HG02885 (cell line): ENCODE results near the gene ZNF211.

ENCODE experiments used
- ATAC-seq: cut with Tn5 transposase; IDR thresholded peaks from one replicate; pipeline ENCODE4 v1.9.1; 2021; ENCODE audit warnings: mild to moderate bottlenecking; ENCODE audit not compliant: unreplicated experiment, poor library complexity

Gene ZNF211

DNA sequence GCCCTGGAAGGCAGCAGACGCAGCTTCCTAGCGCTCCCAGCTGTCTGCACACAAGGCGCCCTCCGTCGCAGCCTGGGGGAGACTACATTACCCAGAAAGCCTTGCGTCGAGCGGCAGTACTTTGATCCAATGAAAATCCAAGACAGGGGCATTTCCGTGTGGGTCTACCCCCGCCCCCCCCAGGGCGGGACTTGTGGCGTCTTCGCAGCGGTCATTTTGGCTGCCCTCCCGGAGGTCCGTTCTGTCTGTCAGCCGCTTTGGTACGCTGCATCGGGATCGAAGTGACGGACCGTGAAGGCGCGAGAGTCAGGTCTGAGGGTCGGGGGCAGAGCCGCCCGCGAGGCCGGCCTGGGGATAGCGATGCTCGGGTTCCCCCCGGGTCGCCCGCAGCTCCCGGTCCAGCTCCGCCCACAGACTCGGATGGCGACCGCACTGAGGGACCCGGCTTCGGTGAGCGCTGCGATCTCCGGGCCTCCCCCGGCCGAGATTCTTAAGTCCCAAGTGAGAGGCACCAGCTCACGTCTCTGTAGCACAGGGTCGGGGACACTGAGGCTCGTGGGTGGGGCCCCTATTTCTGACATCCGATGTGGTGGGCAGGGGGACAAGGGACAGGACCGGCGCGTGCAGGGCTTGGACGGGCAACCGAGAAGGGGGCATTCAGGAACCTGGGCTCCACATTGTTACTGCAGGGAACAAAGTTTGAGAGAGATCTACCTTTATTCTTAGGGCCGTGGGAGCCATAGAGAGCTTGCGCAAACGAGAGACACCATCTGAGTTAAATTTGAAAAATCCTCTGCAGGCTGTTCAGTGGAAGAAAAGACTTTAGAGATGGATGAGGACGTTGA lies at the start of gene ZNF211:
Gene ZNF211 (plus strand): TSS at position 182 of the 845 bp plus-strand sequence. CDS start 179 bp downstream, at position 361.
- peak; percentile 97 for ATAC-seq

DNA sequence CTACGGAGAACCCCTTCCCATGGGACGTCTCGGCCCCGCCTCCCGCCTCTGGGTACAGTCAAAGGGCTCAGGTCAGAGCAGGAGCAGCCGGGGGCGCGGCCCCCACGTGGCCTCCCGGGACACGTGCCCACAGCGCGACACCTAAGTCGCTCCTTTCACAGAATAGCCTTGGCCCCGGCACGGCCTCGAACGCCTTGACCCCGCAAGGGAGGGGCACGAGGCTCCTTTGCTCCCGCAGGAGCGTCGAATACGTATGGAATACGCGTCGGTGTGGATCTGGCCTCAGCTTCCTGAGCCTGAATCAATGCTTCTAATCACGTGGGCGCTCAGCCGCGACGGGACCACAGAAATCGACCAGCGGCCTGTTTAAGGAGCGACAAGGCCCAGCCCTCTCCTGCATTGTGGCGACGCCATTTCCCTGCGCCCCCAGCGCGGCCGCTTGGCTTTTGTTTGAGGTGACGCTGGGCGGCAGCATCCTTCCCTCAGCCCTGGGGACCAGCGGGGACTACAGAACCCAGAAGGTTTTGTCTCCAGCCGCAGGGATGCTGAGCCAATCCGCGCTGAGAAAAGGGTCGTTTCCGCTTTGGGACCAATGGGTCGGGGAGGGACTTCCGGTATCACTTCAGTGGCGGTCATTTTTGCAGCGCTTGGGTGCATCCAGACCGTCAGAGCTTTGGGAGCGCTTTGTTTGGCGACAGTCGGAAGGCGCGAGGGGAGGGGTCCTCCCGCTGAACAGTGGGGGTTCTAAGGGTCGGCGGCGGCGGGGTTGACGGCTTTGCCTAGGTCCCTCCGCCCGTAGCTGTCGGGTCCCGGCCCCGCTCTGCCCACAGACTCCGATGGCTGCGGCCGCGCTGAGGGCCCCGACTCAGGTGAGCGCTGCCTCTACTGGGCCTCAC lies 49.2 kb upstream of the ZNF211 start, which contains the start of gene ZIK1:
Gene ZIK1 (plus strand): TSS at position 625 of the 896 bp plus-strand sequence. CDS start 212 bp downstream, at position 837.
- ATAC-seq, result peak; percentile 84

DNA sequence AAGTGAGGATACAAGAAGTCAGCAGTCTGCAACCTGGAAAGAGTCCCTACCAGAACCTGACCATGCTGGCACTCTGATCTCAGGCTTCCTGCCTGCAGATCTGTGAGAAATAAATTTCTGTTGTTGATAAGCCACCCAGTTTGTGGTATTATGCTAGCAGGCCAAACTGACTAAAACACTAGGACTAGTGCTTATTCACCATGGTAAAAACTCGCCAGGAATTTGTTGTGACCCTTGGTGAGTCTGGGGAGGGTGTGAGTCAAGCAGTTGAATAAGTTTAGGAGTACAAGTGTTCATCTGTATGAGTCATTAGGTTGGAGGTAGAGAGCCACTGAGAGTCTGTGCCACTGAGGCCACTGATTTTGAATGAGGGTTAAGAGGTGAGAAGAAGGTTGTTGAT lies 45.4 kb upstream of the ZNF211 start:
- ATAC-seq, result no peak

DNA sequence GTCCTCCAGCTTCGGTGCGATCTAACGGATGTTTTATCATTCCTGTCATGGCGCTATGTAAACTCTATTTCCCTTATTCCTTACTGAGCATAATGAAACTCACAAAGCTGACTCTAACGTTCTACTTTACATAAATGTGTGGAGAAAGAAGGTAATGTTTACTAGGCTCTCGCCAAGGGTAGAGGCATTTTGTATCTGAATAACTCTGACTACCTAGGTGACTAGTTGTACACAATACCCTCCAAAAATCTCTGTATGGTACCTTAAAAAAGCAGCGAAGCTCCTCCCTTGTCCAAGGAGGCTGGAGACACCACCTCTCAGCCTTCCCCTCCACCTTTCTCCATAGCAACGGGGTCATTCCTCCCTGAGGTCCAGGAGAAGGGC lies 33.6 kb upstream of the ZNF211 start:
- no peak for ATAC-seq

DNA sequence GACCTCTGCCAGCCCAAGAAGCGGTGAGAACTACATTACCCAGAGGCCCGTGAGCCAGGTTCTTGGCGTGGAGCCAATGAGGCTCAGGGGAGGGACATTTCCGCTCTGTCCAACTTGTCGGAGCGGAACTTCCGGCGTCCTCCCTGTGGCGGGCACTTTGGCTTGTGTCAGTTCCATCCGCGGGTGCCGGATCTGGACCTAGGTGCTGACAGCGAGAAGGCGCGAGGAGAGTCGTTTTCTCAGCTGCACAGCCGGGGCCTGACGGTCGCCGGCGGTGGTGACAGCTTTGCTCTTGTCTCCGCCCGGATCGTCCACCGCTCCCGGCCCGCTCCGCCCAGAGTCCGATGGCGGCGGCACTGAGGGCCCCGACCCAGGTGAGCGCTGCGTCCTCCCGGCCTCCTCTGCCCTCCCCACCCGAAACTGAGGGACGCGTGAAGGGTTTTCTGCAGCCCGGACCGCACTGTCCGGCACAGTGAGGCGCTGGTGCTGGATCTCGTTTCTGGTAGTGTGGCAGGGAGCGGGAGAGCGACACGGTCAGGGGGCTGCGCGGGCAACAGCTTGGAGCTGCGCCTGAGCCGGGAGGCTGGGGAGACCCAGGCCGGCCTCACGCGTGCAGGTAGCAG lies 33.1 kb upstream of the ZNF211 start, which contains the start of gene ZNF530:
Gene ZNF530 (plus strand): TSS at position 125 of the 623 bp plus-strand sequence. CDS start 4,461 bp downstream, outside the sequence.
- ATAC-seq, result peak; percentile 99

DNA sequence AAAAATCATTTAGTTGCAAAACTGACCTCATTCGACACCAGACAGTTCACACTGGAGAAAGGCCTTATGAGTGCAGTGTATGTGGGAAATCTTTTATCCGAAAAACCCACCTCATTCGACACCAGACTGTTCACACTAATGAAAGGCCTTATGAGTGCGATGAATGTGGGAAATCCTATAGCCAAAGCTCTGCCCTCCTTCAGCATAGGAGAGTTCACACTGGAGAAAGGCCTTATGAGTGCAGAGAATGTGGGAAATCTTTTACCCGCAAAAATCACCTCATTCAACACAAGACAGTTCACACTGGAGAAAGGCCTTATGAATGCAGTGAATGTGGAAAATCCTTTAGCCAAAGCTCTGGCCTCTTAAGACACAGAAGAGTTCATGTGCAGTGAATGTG lies 26.0 kb upstream of the ZNF211 start:
- ATAC-seq, result no peak

DNA sequence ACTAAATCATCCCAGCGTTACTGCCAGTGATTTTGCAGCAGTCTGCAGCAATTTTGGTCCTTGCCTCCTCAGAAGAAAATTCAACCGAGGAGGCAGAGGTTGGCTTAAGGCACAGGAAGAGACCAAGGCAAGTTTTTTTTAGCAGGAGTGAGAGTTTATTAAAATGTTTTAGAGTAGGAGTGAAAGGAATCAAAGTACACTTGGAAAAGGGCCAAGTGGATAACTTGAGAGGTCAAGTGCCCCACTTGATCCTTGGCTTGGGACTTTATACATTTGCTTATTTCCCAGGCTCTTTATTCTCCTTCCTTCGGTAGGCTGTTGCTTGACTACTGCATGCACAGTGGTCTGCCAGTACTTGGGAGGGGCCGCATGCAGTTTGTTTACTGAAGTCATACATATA lies 21.9 kb upstream of the ZNF211 start:
- ATAC-seq, result no peak

DNA sequence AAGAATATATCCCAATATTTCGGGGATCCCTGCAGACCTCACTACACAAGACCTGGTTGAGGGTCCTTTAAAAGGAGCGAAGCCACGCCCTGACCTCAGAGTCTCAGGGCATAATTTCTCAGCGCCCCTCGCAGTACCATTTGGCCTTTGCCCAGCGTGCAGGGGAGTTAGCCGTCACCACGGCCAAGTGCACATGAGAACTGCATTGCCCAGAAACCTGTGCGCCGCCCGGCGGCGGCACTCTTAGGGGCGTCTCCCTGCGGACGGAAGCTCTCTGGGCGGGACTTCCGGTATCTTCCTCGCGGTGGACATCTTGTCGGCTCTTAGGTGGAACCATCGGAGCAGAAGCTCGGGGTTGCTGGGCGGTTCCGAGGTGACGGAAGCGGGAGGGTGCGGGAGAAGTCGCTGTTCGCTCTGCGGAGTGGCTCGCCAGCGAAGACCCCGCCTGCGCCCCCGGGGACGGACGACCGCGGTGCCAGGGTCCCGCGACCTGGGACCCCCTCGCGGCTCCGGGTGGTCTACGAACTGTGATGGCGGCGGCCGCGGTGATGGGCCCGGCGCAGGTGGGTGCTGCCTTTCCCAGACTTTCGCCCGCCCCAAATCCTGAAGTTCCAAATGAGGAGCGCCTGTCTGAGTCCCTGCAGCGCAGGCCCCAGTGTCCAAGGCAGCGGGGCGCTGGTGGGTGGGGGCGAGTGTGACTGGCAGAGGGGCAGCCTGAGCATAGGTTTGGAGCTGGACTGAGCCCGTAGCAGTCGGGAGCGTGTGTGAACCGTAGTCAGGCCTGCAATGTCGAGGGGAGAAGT lies 18.8 kb upstream of the ZNF211 start, which contains the start of gene ZNF134:
Gene ZNF134 (plus strand): TSS at position 302 of the 803 bp plus-strand sequence. CDS start 5,227 bp downstream, outside the sequence.
- ATAC-seq, result peak; percentile 99

DNA sequence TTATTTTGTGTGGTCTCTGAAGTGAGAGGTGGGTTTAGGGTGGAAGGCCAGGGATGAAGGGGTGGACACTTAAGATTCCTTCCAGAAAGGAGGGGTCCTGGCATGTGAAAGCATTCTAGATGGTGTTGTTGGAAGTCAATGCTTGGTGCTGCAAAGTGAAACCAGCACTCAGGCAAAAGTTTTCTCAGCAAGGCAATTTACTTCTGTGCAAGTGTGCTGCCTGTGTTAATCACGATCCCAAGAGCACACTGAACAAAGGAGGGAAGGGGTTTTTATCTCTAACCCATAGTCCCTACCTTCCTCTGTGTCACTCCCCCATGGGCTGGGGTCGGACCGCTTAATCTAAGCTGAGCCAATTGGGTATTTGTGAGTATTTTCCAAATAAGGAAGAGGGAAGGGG lies 17.6 kb upstream of the ZNF211 start:
- no peak for ATAC-seq

DNA sequence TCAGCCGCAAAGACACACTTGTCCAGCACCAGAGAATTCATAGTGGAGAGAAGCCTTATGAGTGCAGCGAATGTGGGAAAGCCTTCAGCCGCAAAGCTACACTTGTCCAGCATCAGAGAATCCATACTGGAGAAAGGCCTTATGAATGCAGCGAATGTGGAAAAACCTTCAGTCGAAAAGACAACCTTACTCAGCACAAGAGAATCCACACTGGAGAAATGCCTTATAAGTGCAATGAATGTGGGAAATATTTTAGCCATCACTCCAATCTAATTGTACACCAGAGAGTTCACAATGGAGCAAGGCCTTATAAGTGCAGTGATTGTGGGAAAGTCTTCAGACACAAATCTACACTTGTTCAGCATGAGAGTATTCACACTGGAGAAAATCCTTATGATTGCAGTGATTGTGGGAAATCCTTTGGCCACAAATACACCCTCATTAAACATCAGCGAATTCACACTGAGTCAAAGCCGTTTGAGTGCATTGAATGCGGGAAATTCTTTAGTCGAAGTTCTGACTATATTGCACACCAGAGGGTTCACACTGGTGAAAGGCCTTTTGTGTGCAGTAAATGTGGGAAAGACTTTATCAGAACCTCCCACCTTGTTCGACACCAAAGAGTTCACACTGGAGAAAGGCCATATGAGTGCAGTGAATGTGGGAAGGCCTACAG lies 12.2 kb upstream of the ZNF211 start:
- no peak for ATAC-seq

DNA sequence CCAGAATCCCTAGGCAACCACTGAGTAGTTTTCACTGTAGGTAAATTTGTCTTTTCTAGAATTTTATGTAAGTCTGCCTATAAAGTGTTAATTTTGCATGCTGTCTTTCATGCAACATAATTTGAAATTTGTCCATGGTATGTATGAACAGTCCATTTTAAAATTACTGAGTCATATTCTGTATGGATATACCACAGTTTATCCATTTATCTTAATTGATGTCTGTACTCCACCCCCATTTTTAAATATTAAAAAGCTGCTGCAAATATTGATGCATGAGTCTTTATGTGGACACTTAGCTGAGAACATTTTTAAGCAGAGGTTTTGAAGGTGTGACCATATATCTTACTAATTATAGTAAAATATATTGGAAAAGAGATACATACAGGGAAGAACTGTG lies 9.9 kb upstream of the ZNF211 start:
- no peak for ATAC-seq

DNA sequence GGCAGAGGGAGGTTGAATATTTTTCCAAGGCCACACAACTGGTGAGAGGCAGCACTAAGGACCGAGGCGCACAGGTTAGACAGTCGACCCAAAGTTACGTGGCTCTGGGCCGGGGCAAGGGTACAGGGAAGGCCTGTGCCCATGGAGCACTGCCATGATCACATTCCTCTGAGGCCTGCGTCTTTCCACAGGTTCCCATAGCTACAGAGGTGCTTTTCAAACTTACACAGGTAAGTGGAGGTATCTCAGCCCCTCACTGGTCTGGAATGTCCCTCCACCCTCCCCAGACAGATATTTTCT lies 814 bp downstream of the ZNF211 start:
- no peak for ATAC-seq

DNA sequence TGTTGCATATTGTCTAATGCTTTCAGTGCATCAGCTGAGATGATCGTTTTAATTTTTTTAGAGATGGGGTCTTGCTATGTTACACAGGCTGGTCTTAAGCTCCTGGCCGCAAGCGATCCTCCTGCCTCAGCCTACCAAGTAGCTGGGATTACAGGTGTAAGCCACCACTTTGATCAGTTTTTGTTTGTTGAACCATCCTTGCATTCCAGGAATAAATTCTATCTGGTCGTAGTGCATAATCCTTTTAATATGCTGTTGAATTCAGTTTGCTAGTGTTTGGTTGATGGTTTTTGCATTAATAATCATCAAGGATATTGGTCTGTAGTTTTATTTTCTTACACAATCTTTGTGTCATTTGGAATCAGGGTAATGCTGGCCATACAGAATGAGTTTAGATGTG lies 4.4 kb downstream of the ZNF211 start:
- ATAC-seq, result no peak

DNA sequence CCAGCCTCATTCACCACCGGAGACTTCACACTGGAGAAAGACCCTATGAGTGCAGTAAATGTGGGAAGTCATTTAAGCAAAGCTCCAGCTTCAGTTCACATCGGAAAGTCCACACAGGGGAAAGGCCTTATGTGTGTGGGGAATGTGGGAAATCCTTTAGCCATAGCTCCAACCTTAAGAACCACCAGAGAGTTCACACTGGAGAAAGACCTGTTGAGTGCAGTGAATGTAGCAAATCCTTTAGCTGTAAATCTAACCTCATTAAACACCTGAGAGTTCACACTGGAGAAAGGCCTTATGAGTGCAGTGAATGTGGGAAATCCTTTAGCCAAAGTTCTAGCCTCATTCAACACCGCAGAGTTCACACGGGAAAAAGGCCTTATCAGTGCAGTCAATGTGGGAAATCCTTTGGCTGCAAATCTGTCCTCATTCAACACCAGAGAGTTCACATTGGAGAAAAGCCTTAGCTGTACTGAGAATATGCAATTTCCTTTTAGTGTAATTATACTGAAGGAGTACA lies 8.8 kb downstream of the ZNF211 start:
- no peak for ATAC-seq

DNA sequence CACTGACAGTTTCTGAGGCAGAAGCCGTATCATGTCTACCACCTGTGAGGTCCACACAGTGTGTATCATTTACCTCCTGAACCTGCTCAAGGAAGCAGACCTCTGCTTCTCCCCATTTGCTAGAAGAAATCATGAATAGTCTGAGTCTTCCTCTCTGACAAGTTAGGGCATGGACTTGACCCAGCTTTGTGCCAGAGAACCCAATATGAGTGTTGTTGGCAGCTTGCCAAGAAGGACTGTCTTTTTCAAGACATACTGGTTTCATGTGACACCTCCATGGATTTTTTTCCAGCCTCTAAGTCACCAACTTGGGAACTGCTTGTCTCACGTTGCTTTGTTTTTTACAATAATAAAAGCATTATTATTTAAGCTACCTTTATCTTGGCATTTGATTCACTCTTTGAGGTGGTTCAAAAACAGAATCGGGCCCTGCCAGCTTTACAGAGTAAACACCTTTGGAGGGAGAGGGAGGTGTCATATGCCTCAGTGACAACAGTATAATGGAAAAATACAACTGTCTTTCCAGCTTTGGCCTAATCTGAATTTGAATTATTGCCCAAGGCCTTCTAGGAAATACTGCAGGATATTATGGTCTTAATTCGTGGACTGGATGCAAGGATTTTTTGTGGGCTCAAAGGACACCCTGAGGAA lies 9.6 kb downstream of the ZNF211 start:
- ATAC-seq, result no peak

DNA sequence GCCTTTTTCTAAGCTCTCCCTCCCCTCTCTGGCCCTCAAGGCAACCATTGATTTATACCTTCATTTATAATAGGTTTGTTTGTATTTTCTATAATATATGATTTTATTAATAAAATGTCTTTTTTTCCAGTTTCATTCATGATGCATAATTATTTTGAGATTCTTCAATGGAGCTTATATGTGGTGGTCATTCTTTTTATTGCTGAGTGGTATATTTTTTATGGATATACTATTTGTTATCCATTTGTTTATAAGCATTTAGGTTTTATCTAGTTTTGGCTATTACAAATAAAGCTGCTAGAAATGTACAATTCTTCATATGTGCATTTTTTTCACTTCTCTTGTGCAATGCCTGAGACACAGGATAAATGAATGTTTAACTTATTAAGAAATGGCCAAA lies 10.8 kb downstream of the ZNF211 start:
- no peak for ATAC-seq

DNA sequence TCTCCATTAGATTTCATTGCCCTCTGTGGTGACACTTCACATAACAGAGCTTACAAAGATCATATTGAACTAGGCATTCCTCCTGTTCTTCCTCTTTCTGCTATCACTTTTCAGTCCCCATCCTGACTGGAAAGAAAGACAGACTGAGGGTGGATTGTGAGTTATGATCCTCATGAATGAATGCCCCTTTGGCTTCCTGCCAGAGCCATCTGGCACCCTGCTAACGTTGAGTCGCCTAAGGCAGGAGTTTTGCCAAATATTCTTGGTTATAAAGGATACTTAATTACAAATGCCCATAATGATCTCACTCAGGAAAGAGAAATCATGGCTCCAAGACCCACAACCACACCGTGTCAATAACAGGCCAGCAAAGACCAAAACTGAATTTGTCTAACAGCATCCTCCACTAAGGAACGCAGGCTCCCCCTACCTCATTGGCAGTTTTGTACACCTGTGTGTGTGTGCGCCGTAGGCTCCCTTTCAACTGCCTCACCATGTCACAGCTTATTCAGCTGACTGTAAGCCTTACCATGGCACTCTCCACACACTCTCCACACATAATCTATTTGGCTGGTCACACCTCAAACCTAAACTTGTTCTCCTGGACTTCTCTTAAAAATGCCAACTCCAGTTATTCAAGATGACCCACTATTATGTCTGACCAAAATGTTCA lies 15.5 kb downstream of the ZNF211 start:
- ATAC-seq, result no peak

DNA sequence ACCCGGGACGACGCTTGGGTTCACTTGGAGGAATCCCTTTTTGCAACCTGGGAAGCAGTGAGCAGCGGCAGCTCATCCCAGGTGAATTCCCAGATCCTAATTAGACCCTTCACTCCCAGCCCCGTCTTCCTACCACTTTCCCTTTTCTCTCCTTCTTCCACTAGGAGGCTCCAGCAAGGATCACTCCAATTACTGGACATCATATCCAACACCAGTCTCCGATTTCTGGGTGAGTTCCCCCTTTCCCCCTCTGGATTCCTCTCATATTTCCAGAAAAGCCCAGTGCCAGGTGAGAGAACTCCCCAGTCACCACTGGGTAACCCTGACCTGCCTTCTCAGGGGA lies 18.7 kb downstream of the ZNF211 start:
- no peak for ATAC-seq
